Prostate gland (tissue), 2 donors: ENCODE measurements around the gene CNTN4.

Experiments used
- POLR2A ChIP-seq: fragments of 450-650 bp; IDR thresholded peaks from one replicate; pipeline ENCODE4 v1.6.1; 2016; ENCODE audit warnings: antibody characterized with exemption, mild to moderate bottlenecking
- TF ChIP-seq, protein P1 (sequence below), 4 experiments: fragments of 200-600 bp in 2 of 4; fragments of 450-650 bp in 2 of 4; sonication (generic) in 2 of 4; IDR thresholded peaks; 1 replicate in 3 of 4; 2 replicates in 1 of 4; pipeline ENCODE4 v1.5.1; 2016 to 2019; ENCODE audit warnings: antibody characterized with exemption in 4 of 4, mild to moderate bottlenecking in 2 of 4, moderate library complexity in 2 of 4

DNA sequence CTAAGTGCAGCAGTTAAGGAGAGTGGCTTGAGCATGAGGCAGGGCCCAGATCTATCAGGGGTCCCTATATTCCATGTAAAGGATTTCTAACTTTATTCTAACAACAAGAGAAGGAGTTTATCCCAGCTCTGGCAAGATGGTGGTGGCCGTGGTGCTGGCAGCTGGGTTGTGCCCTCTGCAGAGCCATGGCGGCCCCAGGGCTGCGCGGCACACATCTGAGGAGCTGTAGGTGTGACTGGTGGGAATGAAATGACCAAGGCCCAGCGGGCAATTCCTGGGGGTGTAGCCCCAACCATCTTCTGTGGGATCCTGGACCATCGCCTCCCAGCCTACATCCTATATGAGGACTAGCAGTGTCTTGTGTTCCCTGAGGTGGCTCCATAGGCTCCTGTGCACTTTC lies 263.5 kb downstream of the CNTN4 start:
- TF ChIP-seq POLR2A, result no peak
- TF ChIP-seq, protein P1, sequence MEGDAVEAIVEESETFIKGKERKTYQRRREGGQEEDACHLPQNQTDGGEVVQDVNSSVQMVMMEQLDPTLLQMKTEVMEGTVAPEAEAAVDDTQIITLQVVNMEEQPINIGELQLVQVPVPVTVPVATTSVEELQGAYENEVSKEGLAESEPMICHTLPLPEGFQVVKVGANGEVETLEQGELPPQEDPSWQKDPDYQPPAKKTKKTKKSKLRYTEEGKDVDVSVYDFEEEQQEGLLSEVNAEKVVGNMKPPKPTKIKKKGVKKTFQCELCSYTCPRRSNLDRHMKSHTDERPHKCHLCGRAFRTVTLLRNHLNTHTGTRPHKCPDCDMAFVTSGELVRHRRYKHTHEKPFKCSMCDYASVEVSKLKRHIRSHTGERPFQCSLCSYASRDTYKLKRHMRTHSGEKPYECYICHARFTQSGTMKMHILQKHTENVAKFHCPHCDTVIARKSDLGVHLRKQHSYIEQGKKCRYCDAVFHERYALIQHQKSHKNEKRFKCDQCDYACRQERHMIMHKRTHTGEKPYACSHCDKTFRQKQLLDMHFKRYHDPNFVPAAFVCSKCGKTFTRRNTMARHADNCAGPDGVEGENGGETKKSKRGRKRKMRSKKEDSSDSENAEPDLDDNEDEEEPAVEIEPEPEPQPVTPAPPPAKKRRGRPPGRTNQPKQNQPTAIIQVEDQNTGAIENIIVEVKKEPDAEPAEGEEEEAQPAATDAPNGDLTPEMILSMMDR (IDR thresholded peaks at IDR 0.05), result no peak
